Muscle layer of colon (tissue), 2 donors: Measurements from ENCODE around the gene MRPS7.
"Not testable (repeated sequence)": the region's sequence is repeated elsewhere in the genome, so short reads cannot be mapped to it uniquely, and the experiment has no call there.

ENCODE experiments used
- H3K27ac ChIP-seq: one replicate; pipeline ENCODE4 v1.7.0; 2013; ENCODE audit warnings: low read depth, mild to moderate bottlenecking, low read length, moderate library complexity
- H3K27me3 ChIP-seq, 2 donors: one replicate each; pipeline ENCODE4 v1.7.0; 2013; ENCODE audit warnings: low read length in 2 of 2, mild to moderate bottlenecking in 2 of 2; ENCODE audit not compliant: insufficient read depth in 2 of 2, control insufficient read depth in 1 of 2
- H3K36me3 ChIP-seq: one replicate; pipeline ENCODE4 v1.7.0; 2013; ENCODE audit warnings: mild to moderate bottlenecking, low read length; ENCODE audit not compliant: insufficient read depth
- H3K4me1 ChIP-seq: one replicate; pipeline ENCODE4 v1.7.0; 2013; ENCODE audit warnings: mild to moderate bottlenecking, low read length; ENCODE audit not compliant: insufficient read depth
- H3K4me3 ChIP-seq, 2 donors: one replicate each; pipeline ENCODE4 v1.7.0; 2013; ENCODE audit warnings: low read length in 2 of 2, low read depth in 1 of 2, mild to moderate bottlenecking in 1 of 2, moderate library complexity in 1 of 2
- H3K9ac ChIP-seq: one replicate; pipeline ENCODE4 v1.7.0; 2013; ENCODE audit warnings: low read length
- H3K9me3 ChIP-seq: one replicate; pipeline ENCODE4 v1.7.0; 2013; ENCODE audit warnings: mild to moderate bottlenecking, low read length
- donor health status: abdominal sarcoma.
- donor health status: Adenocarcinoma of cecum.

MRPS7 gene

DNA sequence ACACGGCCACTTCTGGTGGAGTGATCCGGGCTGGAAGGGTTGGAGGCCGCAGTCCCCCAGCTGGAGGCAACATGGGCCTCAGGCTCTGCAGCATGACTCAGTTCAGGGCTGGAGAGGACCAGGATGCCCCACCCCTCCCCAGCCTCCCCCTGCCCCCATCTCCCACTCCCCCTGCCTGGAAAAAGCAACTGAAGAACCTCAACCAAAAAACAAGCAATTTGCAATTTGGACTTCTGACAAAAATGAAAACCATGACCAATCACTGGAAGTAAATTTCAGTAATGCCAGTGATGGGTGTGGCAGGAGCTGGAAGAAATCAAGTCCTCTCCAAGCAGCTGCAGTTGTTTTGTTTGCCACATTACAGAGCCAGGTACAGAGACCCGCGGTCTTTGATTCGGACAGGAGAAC lies 16.0 kb downstream of the MRPS7 start:
- Histone ChIP-seq H3K27me3 (no peaks in the 10 kb centered on the region), H3K4me1 (peaks cover 5% of the 10 kb centered on the region), H3K36me3 (no peaks in the 10 kb centered on the region), H3K27ac (no peak overlapping the region), H3K4me3 (no peak overlapping the region), H3K9ac (no peak overlapping the region), H3K9me3 (no peaks in the 10 kb centered on the region)

DNA sequence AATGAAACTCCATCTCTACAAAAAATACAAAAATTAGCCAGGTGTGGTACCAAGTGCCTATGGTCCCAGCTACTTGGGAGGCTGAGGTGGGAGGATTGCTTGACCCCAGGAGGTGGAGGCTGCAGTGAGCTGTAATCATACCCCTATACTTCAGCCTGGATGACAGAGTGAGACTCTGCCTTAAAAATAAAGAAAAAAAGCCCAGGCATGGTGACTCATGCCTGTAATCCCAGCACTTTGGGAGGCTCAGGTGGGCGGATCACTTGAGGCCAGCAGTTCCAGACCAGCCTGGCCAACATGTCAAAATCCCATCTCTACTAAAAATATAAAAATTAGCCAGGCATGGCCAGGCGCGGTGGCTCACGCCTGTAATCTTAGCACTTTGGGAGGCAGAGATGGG lies 18.5 kb downstream of the MRPS7 start:
- H3K27me3 ChIP-seq, H3K4me1 ChIP-seq, H3K9me3 ChIP-seq, H3K9ac ChIP-seq, H3K36me3 ChIP-seq, H3K27ac ChIP-seq, H3K4me3 ChIP-seq: not testable (repeated sequence)

DNA sequence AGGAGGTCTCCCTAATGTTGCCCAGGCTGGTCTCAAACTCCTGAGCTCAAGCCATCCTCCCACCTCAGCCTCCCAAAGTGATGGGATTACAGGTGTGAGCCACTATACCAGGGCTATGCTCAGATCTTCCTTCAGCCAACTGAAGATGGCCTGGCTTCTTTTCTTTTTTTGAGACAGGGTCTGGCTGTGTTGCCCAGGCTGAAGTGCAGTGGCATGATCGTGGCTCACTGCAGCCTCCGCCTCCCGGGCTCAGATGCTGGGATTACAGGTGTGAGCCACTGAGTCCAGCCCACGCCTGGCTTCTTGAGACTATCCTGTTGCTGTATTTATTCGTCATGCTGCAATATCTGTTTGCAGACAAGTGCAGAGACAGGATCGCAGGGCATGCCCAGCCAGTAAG lies 23.4 kb downstream of the MRPS7 start:
- Histone ChIP-seq H3K27me3 (no peaks in the 10 kb centered on the region), H3K27ac (no peak overlapping the region), H3K4me3 (no peak overlapping the region), H3K9ac (no peak overlapping the region), H3K4me1 (peaks cover 8% of the 10 kb centered on the region), H3K36me3 (peaks cover 15% of the 10 kb centered on the region), H3K9me3 (no peaks in the 10 kb centered on the region)

DNA sequence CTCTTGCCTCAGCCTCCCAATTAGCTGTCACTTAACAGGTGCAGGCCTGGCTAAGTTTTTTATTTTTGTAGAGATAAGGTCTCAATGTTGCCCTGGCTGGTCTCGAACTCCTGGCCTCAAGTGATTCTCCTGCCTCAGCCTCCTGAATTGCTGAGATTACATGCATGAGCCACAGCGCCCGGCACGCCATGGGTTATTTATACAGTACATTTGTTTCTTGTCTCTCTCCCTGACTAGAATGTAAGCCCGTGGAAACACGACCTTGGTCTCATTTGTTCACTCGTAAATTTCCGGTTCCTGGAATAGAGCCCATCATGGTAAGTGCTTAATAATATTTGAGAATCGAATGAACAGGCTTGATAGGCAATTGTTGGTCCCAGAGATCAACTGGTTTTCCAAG lies 25.5 kb downstream of the MRPS7 start:
- Histone ChIP-seq H3K27me3 (no peaks in the 10 kb centered on the region), H3K9me3 (no peaks in the 10 kb centered on the region)

DNA sequence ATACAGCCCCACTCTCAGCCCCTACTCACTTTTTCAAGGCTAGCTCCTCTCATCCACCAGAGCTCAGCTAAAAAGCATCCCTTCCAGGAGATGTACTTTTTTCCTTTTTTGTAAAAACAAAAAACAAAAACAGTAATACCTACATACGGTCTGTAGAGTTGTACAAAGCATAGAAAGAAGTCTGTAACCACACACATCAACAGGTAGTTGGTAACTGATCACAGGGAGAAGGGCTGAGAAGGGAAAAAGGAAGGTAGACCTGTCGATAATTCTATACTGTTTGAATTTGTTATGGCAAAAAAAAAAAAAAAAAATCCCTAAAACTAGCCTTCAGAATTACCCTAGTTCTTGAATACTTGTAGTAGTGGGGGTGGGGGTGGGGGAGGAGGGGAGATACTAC lies 26.7 kb downstream of the MRPS7 start:
- Histone ChIP-seq H3K9me3 (no peaks in the 10 kb centered on the region), H3K27ac (no peak overlapping the region), H3K36me3 (peaks cover 15% of the 10 kb centered on the region), H3K4me1 (peaks cover 8% of the 10 kb centered on the region), H3K9ac (peak overlapping the region; percentile 64), H3K27me3 (no peaks in the 10 kb centered on the region), H3K4me3 (peak overlapping the region; percentile 81 to 98)

More for the DNA sequence above, 25.5 kb downstream of the MRPS7 start:
- peaks cover 8% of the 10 kb centered on the region for H3K4me1 ChIP-seq
- no peak overlapping the region for H3K9ac ChIP-seq
- H3K4me3 ChIP-seq: no peak overlapping the region
- H3K27ac ChIP-seq: no peak overlapping the region
- H3K36me3 ChIP-seq: peaks cover 15% of the 10 kb centered on the region

DNA sequence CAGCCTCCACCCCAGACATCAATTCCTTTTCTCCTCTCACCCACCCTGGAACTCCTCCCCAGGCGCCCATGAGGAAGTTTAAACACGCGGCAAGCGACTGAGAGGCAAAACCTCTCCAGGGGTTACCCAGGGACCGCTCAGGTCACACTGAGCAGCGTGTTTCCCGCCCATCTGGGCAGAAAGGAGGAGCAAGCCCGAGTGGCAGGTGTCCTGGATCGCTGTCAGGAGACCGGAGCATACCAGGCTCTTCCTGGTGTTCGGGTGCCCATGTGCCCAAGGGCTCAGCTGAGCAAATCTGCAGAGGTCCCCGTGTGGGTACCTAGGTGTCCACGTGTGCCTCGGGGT lies 27.1 kb downstream of the MRPS7 start:
- Histone ChIP-seq H3K4me1 (peaks cover 8% of the 10 kb centered on the region), H3K36me3 (peaks cover 15% of the 10 kb centered on the region), H3K27me3 (no peaks in the 10 kb centered on the region), H3K27ac (peak overlapping the region; percentile 59), H3K9ac (peak overlapping the region; percentile 64), H3K4me3 (peak overlapping the region; percentile 81 to 98), H3K9me3 (no peaks in the 10 kb centered on the region)

DNA sequence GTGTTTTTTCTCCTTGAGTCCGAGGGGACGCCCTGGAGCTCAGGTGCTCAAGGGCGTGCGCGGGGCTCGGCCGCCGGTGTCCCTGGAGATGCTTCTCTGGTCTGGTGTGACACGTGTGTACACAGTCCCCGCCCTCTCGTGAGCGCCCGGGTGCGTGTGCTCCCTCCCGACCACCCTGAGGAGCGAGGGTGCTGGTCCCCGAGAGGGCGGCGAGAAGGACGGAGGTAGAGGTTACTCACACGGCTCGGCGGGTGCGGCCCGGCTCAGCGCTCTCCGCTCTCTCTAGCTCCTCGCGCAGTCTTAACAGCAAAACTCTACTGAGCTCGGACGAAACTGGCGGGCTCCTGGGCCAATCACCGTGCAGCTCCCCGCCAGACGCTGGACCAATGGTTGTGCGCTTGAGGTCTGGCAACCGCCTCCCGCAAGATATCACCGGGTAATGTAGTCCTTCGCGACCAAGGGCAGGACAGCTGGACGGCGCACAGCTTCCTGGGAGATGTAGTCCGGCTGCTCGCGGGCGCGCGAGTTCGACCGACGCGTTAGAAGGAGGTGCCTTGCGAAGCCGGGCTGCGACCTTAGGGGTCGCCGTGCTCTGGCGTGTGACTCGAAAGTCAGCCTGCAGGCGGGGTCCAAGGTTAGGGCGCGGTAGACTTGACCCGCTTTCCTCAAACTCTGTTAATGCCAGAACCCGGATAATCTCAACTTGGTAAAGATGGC lies 27.6 kb downstream of the MRPS7 start, which contains the start of gene SLC25A19:
SLC25A19 (minus strand) TSS at position 319 of the 717 bp plus-strand sequence. CDS start 2,669 bp downstream, outside the sequence.
- H3K4me3 ChIP-seq: peak within 1 kb of the TSS; percentile 81 to 98
- peak within 1 kb of the TSS; percentile 59 for H3K27ac ChIP-seq
- peaks cover 15% of the 10 kb centered on the region for H3K36me3 ChIP-seq
- H3K9me3 ChIP-seq: no peaks in the 10 kb centered on the region
- H3K4me1 ChIP-seq: peaks cover 8% of the 10 kb centered on the region
- peak within 1 kb of the TSS; percentile 64 for H3K9ac ChIP-seq
- H3K27me3 ChIP-seq: no peaks in the 10 kb centered on the region

DNA sequence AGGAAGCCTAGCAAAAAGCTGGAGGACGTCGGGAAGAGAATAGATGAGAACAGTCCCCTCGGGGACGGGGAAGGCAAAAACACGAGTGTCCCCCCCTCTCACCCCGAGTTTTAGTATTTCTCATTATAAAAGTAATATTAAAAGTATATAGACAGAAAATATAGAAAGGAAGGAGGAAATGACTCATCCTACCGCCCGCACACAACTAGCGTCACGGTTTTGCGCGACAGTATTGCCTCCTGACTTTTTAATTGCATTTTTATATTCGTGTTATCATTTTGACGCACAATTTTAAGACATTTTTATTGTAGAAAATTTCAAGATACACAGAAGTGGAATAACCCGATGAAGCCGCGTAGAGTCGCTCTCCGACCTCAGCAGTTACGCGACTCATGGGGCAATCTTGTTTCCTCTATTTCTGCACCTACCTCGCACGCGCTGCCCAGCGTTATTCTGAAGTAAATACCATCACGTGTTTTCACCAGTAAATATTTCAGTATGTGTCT lies 28.2 kb downstream of the MRPS7 start:
- Histone ChIP-seq H3K4me1 (peaks cover 8% of the 10 kb centered on the region), H3K27ac (peak overlapping the region; percentile 59), H3K36me3 (peaks cover 15% of the 10 kb centered on the region), H3K9ac (peak overlapping the region; percentile 40), H3K4me3 (peak overlapping the region; percentile 17 to 98), H3K27me3 (no peaks in the 10 kb centered on the region), H3K9me3 (no peaks in the 10 kb centered on the region)

DNA sequence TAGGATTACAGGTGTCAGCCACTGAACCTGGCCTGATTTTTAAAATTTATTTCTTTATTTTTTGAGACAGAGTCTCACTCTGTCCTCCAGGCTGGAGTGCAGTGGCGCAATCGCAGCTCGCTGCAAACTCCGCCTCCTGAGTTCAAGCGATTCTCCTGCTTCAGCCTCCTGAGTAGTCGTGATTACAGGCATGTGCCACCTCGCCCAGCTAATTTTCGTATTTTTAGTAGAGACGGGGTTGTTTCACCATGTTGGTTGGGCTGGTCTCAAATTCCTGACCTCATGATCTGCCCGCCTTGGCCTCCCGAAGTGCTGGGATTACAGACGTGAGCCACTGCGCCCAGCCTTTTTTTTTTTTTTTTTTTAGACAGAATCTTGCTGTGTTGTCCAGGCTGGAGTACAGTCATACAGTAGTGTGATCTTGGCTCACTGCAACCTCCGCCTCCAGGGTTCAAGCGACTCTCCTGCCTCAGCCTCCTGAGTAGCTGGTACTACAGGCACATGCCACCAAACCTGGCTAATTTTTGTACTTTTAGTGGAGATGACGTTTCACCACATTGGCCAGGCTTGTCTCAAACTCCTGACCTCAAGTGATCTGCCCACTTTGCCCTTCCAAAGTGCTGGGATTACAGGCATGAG lies 31.2 kb downstream of the MRPS7 start:
- H3K4me1 ChIP-seq, H3K27me3 ChIP-seq, H3K27ac ChIP-seq, H3K9ac ChIP-seq, H3K36me3 ChIP-seq, H3K4me3 ChIP-seq, H3K9me3 ChIP-seq: not testable (repeated sequence)

DNA sequence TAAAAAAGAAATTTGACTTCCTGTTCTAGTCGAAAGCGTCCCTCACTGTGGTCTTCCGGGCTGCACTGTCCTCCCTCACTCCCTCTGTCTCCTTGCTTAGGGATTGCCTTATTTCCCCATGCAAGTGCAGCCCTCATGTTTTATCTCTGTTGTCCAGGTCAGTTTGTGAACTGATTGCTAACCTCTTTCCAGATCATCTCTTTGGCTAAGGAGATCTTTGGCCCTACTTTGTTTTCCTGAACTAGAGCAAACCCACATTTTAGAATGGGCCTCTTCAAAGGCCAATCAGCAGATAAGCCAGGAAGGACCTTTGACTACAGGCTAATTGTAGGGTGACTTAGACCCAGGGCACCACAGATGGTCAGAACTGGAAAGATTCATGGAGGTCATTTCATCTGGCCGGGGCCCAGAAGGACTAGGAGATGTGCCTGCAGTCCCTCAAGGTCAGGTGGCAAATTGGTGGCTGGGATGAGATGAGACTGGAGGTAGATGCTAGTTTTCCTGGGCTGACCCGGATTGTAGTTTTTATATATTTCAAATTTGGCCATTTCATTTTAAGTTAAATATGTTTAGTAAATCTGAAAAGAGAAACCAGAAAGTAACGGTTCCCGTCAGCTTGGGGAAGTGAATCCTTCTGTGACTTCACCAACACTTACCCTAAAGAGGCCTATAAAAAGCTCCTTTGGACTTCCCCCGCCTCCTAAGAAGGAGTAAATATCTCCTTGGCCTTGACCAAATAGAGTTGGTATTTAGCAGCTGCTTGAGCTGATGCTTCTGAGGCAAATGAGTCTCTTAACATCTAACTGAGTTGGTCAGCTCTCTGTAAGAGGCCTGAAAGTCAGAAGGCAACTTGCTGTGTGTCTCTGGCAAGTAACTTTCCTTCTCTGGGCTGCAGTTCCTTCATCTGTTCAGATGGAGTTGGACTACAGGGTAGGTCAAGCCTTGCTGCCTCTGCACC lies 33.8 kb downstream of the MRPS7 start:
- Histone ChIP-seq H3K4me3 (no peak overlapping the region), H3K36me3 (no peaks in the 10 kb centered on the region), H3K9ac (no peak overlapping the region), H3K4me1 (no peaks in the 10 kb centered on the region), H3K27ac (no peak overlapping the region), H3K27me3 (no peaks in the 10 kb centered on the region), H3K9me3 (no peaks in the 10 kb centered on the region)

DNA sequence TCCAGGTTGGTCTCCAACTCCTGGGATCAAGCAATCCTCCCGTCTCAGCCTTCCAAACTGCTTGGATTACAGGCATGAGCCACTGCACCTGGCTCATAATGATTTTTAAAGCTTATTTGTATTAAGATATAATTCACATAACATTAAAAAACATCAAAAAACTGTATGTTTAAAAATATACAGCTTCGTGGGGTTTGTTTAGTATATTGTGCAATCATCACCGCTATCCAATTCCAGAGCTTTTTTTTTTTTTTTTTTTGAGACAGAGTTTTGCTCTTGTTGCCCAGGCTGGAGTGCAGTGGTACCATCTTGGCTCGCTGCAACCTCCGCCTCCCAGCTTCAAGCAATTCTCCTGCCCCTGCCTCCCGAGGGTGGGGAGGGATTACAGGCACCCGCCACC lies 38.6 kb downstream of the MRPS7 start:
- Histone ChIP-seq H3K9me3 (no peaks in the 10 kb centered on the region), H3K9ac (no peak overlapping the region), H3K27ac (no peak overlapping the region), H3K4me3 (no peak overlapping the region), H3K27me3 (no peaks in the 10 kb centered on the region), H3K36me3 (no peaks in the 10 kb centered on the region), H3K4me1 (no peaks in the 10 kb centered on the region)
